GM04504 (cell line): ENCODE data around the gene SBNO1.
"Not testable (repeated sequence)": the region's sequence is repeated elsewhere in the genome, so short reads cannot be mapped to it uniquely, and the experiment has no call there.

Source experiments
- DNase-seq: peaks from one replicate; pipeline ENCODE4 v3.0.0-alpha.2; 2012; ENCODE audit warnings: low read depth

The SBNO1 gene

GRCh38 chr12:123364532-123365024 lies at the start of gene SBNO1:
Gene SBNO1 (minus strand): TSS chr12:123364847. CDS start chr12:123350441, 14,406 bp downstream.
- DNase-seq = peak; percentile 81

- no peak for DNase-seq
Observed at GRCh38 chr12:123410041-123410412, 45.4 kb upstream of the SBNO1 start.

GRCh38 chr12:123409284-123410040 lies 44.8 kb upstream of the SBNO1 start:
- DNase-seq = not testable (repeated sequence)

GRCh38 chr12:123408619-123409018 lies 44.0 kb upstream of the SBNO1 start:
- DNase-seq = not testable (repeated sequence)

GRCh38 chr12:123407934-123408333 lies 43.3 kb upstream of the SBNO1 start:
- DNase-seq = not testable (repeated sequence)

DNA sequence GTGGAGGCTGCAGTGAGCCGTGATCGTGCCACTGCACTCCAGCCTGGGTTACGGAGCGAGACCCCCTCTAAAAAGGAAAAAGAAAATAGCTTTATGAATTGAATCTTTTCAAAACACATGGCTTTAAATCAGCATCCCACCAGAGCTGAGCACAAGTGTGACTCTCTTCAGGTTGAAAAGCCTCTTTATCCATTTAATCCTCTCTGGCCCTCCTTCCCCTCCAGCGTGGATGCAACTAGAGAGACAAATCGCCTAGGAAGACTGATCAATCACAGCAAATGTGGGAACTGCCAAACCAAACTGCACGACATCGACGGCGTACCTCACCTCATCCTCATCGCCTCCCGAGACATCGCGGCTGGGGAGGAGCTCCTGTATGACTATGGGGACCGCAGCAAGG lies 42.6 kb upstream of the SBNO1 start:
- not testable (repeated sequence) for DNase-seq

DNA sequence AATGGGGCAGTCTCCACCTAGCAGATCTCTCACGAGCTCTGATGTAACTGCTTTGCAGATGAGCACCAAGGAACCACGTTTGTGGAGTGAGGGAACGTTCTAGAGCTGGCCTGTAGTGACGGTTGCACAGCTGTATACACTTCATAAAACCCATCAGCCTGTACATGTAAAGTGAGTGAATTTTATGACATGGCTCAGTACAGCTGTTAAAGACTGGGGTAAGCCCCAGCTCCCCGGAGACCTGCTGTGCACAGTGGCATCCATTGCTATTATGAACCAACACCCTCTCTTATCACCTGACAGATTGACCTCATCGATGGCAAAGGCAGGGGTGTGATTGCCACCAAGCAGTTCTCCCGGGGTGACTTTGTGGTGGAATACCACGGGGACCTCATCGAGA lies 39.9 kb upstream of the SBNO1 start:
- DNase-seq = no peak

DNA sequence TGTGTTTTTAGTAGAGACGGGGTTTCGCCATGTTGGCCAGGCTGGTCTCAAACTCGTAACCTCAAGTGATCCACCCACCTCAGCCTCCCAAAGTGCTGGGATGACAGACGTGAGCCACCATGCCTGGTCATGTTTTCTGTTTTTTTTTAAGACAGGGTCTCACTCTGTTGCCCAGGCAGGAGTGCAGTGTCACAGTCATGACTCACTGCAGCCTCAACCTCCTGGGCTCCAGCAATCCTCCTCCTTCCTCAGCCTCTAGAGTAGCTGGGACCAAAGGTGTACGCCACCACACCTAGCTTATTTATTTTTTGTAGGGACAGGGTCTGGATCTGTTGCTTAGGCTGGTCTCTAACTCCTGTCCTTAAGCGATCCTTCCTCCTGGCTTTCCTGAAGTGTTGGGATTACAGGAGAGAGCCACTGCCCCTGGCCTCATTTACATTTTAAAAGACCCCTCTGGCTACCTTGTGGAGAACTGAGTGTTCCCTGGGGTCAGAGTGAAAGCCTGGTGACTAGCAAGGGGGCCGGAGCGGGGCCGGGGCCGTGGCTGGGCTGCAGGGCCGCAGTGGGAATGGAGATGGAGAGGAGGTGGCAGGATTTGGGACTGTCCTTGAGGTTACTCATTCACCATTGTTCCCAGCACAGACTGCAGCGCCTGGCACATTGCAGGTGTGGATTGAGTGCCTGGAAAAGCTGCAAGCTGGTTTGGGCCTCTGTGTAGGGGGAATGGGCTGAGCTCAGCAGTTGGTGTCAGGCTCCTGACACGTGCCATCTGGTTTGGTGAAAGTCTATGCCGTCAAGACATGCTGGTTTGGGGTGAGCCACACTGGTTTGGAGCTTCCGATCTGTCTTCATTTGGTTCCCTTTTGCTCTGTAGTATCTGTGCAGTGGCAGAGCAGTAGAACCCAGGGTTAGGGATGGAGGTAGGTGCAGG lies 37.4 kb upstream of the SBNO1 start:
- no peak for DNase-seq

DNA sequence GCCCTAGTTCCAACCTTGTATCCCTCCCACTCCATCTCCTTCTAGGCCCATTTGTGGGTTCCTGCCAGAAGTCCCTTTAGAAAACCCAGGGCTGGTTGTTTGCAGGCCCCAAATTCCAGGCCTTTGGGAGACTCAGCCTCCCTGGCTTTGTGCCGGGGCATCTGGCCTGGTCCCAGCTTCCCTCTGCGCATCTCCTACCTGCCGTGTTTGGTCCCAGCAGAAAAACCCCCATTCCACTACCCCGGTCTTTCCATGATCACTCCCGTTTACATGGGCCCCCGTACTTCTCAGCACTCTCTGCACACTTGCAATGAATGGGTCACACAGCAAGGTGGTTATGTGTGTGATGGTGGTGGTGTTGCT lies 34.6 kb upstream of the SBNO1 start:
- DNase-seq = no peak

DNA sequence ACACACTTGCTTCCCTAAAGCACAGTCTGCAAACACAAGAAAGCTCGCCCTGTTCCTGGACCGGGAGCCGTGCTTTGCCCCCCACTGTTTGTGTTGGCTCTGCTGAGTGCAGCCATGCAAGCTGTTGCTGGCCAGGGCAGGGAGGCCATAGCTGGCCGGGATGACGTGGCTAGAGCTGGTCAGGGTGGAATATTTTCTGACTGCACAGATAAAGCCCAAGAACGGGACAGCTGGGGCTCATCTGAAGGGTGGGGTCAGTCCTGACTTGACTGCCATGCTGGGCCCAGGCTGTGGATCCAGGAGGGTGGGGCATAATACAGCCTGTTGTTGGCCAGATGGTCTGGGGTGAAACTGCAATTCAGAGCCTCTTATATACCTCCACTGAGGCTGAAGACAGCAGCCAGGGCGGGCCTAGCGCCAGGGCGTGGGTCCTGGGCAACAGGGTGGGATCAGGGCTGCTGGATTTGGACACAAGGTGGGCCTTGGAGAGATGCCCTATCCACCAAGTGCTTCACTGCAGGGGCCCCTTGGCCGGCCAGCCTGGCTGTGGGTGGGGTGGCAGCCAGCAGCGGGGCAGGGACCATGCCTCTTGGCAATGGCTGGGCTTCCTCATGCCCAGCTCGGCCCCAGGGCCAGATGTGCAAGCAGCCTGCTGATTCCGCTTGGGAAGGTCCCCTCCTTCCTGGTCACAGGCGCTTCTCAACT lies 34.1 kb upstream of the SBNO1 start:
- peak; percentile 83 for DNase-seq

DNA sequence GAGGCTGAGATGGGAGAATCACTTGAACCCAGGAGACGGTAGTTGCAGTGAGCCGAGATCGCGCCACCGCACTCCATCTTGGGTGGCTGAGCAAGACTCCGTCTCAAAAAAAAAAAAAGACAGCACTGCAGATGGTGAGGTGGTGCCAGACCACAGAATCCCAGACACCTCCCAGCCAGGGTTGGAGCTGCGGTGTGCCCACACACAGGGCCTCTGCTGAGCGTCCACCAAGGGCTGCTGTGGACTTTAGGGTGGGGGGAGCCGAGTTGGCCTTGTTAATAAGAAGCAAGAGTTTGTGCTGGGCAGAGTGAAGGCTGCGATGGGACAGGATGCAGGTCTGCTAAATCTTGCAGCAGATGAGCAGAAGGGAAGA lies 33.5 kb upstream of the SBNO1 start:
- no peak for DNase-seq

DNA sequence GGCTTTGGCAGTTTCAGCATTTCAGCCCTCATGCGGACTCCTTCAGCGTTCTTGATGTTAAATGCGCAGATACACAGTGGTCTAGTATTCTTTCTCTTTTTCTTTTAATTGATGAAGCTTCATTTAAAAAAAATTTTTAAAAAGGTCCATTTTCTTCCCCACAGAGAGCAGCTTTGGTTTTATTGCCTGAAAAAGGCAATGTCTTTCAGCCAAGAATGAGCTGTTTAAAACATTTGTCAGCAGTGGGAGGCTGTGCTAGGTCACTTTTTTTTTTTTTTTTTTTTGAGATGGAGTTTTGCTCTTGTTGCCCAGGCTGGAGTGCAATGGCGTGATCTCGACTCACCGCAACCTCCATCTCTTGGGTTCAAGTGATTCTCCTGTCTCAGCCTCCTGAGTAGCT lies 32.8 kb upstream of the SBNO1 start:
- DNase-seq = no peak

- DNase-seq = no peak
Observed at GRCh38 chr12:123396954-123397353, 32.3 kb upstream of the SBNO1 start.

DNA sequence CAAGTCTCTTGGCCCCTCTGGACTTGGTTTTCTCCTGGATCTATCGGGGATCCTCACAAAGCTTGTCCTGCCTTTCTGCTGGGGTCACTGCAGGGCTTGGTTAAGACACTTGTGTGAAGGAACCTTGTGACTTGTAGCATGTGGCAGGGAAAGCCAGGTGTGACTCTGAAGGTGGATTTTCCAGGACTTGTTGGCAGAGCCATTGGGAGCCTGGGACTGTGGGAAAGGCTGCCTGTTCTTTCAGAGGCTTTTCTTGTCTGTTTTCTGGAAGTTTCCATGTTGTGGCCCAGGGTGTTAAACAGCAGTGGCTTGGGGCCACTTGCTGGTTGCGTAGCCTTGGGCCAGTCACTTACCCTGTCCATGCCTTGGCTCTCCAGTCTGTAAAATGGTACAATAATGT lies 31.9 kb upstream of the SBNO1 start:
- no peak for DNase-seq

DNA sequence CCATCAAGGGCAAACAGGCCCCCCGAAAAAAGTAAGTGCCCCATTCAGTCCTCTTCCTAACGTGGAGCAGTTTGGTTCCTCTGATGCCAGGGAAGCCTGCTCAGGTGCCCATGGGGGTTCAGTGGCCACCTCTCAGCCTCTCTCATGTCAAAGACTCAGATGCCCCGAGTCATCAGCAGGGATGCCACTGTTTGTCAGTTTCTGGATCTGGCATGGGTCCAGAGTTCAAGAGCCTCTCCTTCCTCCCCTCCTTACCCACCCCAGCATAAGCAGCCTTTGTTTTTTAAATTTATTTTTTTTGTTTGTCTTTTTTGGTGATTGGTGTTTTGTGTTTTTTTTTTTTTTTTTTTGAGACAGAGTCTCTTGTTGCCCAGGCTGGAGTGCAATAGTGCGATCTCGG lies 30.6 kb upstream of the SBNO1 start:
- no peak for DNase-seq

GRCh38 chr12:123393747-123394146 lies 29.1 kb upstream of the SBNO1 start:
- no peak for DNase-seq

DNA sequence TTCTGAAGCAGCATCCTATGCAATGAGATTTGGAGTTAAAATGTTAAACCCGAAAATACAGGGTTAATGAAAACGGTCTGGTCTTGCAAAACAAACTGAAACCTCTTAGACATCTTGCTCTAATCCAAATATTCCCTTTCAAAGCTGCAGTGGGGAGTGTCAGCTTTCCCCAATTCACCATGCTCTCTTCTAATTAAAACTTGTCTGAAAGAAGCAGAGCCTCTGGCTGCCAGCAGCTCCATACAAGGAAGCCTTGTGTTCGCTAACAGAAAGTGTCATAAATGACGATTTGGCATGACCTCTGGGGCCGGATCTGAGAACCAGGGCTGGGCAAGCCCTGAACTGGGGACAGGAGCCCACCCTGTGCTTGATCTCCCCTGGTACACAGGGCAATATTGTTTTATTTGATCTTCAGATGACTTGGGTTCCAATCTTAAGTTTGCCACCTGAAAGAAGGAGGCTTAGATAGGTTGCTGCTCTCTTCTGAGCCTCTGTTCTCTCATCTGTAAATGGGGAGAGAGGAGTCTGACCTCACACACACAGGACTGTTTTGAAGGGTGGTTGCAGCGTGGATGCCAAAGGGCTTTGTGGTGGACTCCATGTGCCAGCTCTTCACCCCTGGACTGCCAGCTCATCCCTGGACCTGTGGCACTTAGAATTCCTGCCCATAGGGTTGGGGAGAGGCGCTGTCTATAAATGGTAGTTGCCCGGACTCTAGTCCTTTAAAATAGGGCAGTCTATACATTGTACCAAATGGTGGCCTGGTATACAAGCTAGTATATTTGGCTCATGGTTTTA lies 27.1 kb upstream of the SBNO1 start:
- no peak for DNase-seq

GRCh38 chr12:123390498-123391426 lies 26.1 kb upstream of the SBNO1 start:
- no peak for DNase-seq

DNA sequence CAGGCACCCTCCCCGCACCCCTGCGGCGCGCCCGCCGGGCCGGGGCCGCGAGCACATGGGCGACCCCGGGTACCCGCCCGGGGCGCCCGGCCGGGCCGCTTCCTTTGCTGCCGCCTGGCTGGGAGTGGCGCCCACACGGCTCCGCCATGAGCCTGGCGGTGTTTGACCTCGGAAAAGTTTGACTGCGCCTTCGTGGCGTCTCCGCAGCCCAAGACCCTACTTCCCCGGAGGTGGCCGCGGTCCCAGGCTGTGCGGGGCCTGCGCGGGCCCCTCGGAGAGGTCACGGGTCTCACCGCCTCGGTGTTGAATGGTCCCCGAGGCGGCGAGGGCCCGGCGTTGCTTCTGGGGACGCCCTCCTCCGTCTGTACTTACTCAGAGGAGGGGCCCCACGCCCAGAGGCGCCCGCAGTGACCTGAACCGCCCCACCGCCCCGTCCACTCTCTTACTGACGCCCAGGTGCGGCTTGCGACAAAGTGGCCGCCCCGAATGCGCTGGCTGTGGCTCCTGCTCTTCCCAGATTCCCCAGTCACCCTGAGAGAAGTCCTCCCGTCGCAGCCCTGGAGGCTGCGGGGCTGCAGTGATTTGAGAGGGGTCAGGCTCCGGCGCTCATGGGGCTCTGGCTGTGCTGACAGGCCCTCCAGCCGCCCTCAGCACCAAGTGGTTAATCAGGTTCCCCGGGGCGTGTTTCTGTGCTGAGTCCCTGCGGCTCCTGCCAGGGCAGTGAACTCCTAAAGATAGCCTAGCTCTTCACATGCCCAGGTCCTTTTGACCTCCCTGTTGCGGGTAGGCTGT lies 25.1 kb upstream of the SBNO1 start:
- no peak for DNase-seq
